Panc1 (cell line): ENCODE data around the gene SKAP1. TPM values are rescaled to one million over a fixed set of nuclear protein-coding genes. Genes with fewer than 3 reads are reported as not detected.

ENCODE experiments used
- ATAC-seq: fragments of 200-7000 bp; cut with Tn5 transposase; 2 replicates; pipeline ENCODE4 v1.9.1; 2020; ENCODE audit warnings: mild to moderate bottlenecking, moderate library complexity
- BruUV-seq: library from RNA; stranded (reverse); fragments of 400-500 nt; replicated peaks from 2 replicates; lab custom pipeline; 2021; lab: Mats Ljungman, UMichigan
- CTCF ChIA-PET: fragments of 300-600 bp; sonication (Branson Sonifier 250); formaldehyde crosslinking; loops from one replicate; lab custom pipeline; 2022; ENCODE audit warnings: antibody characterized with exemption; lab: Charles Lee
- POLR2A ChIA-PET: fragments of 300-600 bp; sonication (Branson Sonifier 250); formaldehyde crosslinking; loops from one replicate; lab custom pipeline; 2022; ENCODE audit warnings: antibody characterized with exemption; lab: Charles Lee
- DNase-seq: peaks from one replicate; pipeline ENCODE4 v3.0.0-alpha.2; 2010; ENCODE audit warnings: low read depth, low spot score
- H3K27ac ChIP-seq: 2 replicates; pipeline ENCODE4 v1.5.1; 2011; ENCODE audit warnings: mild to moderate bottlenecking, low read length, inconsistent platforms
- H3K27me3 ChIP-seq: fragments of 200-500 bp; sonication (Bioruptor generic); 2 replicates; pipeline ENCODE4 v1.6.0; 2014; ENCODE audit warnings: low read length, inconsistent platforms; ENCODE audit not compliant: control insufficient read depth, insufficient read depth
- H3K36me3 ChIP-seq: fragments of 200-500 bp; sonication (Bioruptor generic); 2 replicates; pipeline ENCODE4 v1.5.1; 2014; ENCODE audit warnings: inconsistent platforms, mild to moderate bottlenecking, low read length, moderate library complexity; ENCODE audit not compliant: control insufficient read depth, insufficient read depth
- H3K4me1 ChIP-seq: 2 replicates; pipeline ENCODE4 v1.5.1; 2011; ENCODE audit warnings: inconsistent platforms, mild to moderate bottlenecking, low read length, moderate library complexity; ENCODE audit not compliant: control insufficient read depth, insufficient read depth
- H3K4me3 ChIP-seq, 2 experiments: 2 replicates each; pipeline ENCODE4 v1.5.1; 2011 to 2012; ENCODE audit warnings: low read depth in 2 of 2, low read length in 2 of 2, mild to moderate bottlenecking in 2 of 2, inconsistent platforms in 1 of 2, moderate library complexity in 1 of 2
- H3K9me3 ChIP-seq: fragments of 200-500 bp; sonication (Bioruptor generic); 2 replicates; pipeline ENCODE4 v1.5.1; 2014; ENCODE audit warnings: low read depth, mild to moderate bottlenecking, inconsistent platforms, low read length, moderate library complexity; ENCODE audit not compliant: control insufficient read depth, insufficient read depth
- POLR2AphosphoS5 ChIP-seq: IDR thresholded peaks from 2 replicates; pipeline ENCODE4 v1.6.1; 2012; ENCODE audit warnings: mild to moderate bottlenecking, low read depth, low read length, moderate library complexity
- SIN3A ChIP-seq: IDR thresholded peaks from 2 replicates; pipeline ENCODE4 v1.6.1; 2012; ENCODE audit warnings: low read depth, mild to moderate bottlenecking, low read length, moderate library complexity, borderline replicate concordance; ENCODE audit not compliant: insufficient read depth
- TCF7L2 ChIP-seq: IDR thresholded peaks from 2 replicates; pipeline ENCODE4 v1.6.1; 2011; ENCODE audit warnings: mild to moderate bottlenecking, low read depth, low read length, inconsistent platforms
- in situ Hi-C: cut with HindIII; loops from 2 replicates; pipeline ENCODE4 v1.10.0; 2016; ENCODE audit warnings: low sequenced_read_pairs, low pct_unique_long_range_greater_than_20kb
- intact Hi-C: fragments of 100-400 bp; cut with micrococcal nuclease; formaldehyde crosslinking; loops from one replicate; pipeline ENCODE4 v1.10.0; 2022; ENCODE audit not compliant: unreplicated experiment
- total RNA-seq: library from RNA; stranded (reverse); gene quantifications from one replicate; pipeline ENCODE4 v1.2.1, GENCODE V29; 2021; ENCODE audit not compliant: unreplicated experiment
- TF ChIP-seq, protein P1 (sequence below), 2 experiments: IDR thresholded peaks; 2 replicates each; pipeline ENCODE4 v1.6.1; 2011 to 2012; ENCODE audit warnings: low read depth in 2 of 2, control low read depth in 1 of 2, low read length in 1 of 2, mild to moderate bottlenecking in 1 of 2, moderate library complexity in 1 of 2; ENCODE audit not compliant: insufficient read depth in 1 of 2
- TF ChIP-seq, protein P2 (sequence below): fragments of 450-650 bp; IDR thresholded peaks from 2 replicates; pipeline ENCODE4 v1.5.1; 2017; ENCODE audit warnings: mild to moderate bottlenecking

The SKAP1 gene
- total RNA-seq, 1 experiment from 2014 or later = 0.90 TPM

DNA sequence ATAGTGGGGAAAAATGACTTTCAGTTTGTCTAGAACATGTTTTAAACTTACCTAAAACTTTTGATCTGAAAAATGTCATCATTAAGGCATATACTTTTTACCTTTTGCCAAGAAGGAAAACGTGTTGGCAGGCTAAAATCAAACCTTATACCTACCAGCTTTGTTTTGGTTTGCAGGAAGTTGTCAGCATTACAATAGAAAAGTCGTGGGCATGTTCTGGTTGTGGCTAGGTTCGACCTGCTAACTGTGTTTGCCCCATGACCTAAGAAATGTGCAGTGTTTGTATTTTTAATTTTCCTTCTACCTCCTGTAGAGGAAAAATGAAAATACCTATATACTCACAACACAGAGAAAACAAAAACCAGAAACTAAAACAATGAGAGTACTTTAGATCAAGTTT lies 13.0 kb downstream of the SKAP1 start:
- intact Hi-C loops (no loop called here), in situ Hi-C loops (no loop called here)
- Histone ChIP-seq H3K36me3 (no peaks in the 10 kb centered on the region), H3K27ac (no peak overlapping the region), H3K4me3 (no peak overlapping the region), H3K4me1 (0 out of 2 replicates have a peak, but pooled peaks cover 2% of the 10 kb centered on the region), H3K27me3 (peaks cover 9% of the 10 kb centered on the region), H3K9me3 (no peaks in the 10 kb centered on the region)
- no TSS peak for BruUV-seq
- DNase-seq (no peak), ATAC-seq (no peak)
- CTCF ChIA-PET = no interaction called here
- POLR2A ChIA-PET = no interaction called here
- TF ChIP-seq, protein P1, sequence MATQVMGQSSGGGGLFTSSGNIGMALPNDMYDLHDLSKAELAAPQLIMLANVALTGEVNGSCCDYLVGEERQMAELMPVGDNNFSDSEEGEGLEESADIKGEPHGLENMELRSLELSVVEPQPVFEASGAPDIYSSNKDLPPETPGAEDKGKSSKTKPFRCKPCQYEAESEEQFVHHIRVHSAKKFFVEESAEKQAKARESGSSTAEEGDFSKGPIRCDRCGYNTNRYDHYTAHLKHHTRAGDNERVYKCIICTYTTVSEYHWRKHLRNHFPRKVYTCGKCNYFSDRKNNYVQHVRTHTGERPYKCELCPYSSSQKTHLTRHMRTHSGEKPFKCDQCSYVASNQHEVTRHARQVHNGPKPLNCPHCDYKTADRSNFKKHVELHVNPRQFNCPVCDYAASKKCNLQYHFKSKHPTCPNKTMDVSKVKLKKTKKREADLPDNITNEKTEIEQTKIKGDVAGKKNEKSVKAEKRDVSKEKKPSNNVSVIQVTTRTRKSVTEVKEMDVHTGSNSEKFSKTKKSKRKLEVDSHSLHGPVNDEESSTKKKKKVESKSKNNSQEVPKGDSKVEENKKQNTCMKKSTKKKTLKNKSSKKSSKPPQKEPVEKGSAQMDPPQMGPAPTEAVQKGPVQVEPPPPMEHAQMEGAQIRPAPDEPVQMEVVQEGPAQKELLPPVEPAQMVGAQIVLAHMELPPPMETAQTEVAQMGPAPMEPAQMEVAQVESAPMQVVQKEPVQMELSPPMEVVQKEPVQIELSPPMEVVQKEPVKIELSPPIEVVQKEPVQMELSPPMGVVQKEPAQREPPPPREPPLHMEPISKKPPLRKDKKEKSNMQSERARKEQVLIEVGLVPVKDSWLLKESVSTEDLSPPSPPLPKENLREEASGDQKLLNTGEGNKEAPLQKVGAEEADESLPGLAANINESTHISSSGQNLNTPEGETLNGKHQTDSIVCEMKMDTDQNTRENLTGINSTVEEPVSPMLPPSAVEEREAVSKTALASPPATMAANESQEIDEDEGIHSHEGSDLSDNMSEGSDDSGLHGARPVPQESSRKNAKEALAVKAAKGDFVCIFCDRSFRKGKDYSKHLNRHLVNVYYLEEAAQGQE (IDR thresholded peaks at IDR 0.05; ENCODE audit: insufficient read depth in 1 of 2, low read depth in 2 of 2, low read length in 1 of 2) = no peak
- TF ChIP-seq SIN3A = no peak
- TF ChIP-seq, protein P2, sequence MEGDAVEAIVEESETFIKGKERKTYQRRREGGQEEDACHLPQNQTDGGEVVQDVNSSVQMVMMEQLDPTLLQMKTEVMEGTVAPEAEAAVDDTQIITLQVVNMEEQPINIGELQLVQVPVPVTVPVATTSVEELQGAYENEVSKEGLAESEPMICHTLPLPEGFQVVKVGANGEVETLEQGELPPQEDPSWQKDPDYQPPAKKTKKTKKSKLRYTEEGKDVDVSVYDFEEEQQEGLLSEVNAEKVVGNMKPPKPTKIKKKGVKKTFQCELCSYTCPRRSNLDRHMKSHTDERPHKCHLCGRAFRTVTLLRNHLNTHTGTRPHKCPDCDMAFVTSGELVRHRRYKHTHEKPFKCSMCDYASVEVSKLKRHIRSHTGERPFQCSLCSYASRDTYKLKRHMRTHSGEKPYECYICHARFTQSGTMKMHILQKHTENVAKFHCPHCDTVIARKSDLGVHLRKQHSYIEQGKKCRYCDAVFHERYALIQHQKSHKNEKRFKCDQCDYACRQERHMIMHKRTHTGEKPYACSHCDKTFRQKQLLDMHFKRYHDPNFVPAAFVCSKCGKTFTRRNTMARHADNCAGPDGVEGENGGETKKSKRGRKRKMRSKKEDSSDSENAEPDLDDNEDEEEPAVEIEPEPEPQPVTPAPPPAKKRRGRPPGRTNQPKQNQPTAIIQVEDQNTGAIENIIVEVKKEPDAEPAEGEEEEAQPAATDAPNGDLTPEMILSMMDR = no peak
- no peak for TF ChIP-seq POLR2AphosphoS5
- no peak for TF ChIP-seq TCF7L2

DNA sequence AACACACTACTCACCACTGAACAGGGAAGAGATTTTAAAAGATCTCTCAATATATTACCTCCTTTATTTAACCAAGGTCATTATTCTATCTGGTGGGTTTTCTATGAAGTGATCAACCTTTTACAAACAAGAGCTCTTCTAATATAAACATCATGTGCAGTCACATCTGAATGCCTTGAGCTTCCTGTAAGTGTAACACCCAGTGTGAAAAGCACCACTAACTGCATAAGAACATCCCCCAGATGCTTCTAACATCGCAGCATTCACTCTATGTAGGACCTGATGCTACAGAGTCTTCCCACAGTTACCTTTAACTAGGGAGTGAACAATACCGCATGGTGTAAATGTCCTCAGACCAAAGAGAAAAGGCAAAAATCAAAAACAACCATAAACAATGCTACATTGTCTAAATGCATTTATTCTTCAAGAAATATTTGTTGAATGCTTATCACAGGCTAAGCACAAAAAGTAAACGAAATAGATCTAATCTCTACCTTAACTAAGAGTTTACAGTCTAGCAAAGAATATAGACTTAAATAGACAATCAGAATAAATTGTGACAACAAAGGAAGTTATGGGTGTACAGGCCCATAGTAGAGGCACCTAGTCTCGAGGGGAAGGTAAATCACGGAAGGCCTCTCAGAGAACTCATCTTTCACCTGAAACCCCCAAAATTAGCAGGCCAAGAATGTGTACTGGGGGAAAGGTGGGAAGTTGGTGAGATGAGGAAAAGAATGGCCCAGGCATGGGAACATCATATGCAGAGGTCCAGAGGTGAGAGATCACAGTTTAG lies 16.2 kb downstream of the SKAP1 start:
- Histone ChIP-seq H3K4me3 (no peak overlapping the region), H3K4me1 (0 out of 2 replicates have a peak, but pooled peaks cover 2% of the 10 kb centered on the region), H3K27ac (no peak overlapping the region), H3K27me3 (peaks cover 9% of the 10 kb centered on the region), H3K9me3 (no peaks in the 10 kb centered on the region), H3K36me3 (no peaks in the 10 kb centered on the region)
- ChIA-PET POLR2A (interaction anchor here (0.7 kb wide), 1 partner anchor 430 kb away, joined by 3 read pairs; no protein-coding TSS in a partner anchor), CTCF (no interaction called here)
- intact Hi-C loops = no loop called here
- BruUV-seq = no TSS peak
- TF ChIP-seq, protein P1 (IDR thresholded peaks at IDR 0.05; ENCODE audit: insufficient read depth in 1 of 2, low read depth in 2 of 2, low read length in 1 of 2) = no peak
- TF ChIP-seq, protein P2 = no peak
- ATAC-seq (no peak), DNase-seq (no peak)
- in situ Hi-C loops = no loop called here
